ENCODE data around the gene ALKBH5.

- TF ChIP-seq, protein P1, sequence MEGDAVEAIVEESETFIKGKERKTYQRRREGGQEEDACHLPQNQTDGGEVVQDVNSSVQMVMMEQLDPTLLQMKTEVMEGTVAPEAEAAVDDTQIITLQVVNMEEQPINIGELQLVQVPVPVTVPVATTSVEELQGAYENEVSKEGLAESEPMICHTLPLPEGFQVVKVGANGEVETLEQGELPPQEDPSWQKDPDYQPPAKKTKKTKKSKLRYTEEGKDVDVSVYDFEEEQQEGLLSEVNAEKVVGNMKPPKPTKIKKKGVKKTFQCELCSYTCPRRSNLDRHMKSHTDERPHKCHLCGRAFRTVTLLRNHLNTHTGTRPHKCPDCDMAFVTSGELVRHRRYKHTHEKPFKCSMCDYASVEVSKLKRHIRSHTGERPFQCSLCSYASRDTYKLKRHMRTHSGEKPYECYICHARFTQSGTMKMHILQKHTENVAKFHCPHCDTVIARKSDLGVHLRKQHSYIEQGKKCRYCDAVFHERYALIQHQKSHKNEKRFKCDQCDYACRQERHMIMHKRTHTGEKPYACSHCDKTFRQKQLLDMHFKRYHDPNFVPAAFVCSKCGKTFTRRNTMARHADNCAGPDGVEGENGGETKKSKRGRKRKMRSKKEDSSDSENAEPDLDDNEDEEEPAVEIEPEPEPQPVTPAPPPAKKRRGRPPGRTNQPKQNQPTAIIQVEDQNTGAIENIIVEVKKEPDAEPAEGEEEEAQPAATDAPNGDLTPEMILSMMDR (IDR thresholded peaks at IDR 0.05) = no peak
- TF ChIP-seq EZH2 (IDR thresholded peaks at IDR 0.05) (no peak), EZH2phosphoT487 (IDR thresholded peaks at IDR 0.05) (no peak)
Measured at GRCh38 chr17:18159551-18160120, 24.0 kb upstream of the ALKBH5 start.

Measured in neural progenitor cell (in vitro differentiated cells).